Measurements from ENCODE around the gene HSD3B7.

- no peak for TF ChIP-seq CTCF (IDR thresholded peaks at IDR 0.05)
- TF ChIP-seq POLR2AphosphoS5 (IDR thresholded peaks at IDR 0.05): no peak
- TF ChIP-seq POLR2A (IDR thresholded peaks at IDR 0.05): no peak
Measured at GRCh38 chr16:30998852-30999761, 14.1 kb downstream of the HSD3B7 start.

All from gastroesophageal sphincter (tissue), 3 donors.